K562 (cell line): ENCODE results near the gene CBL. TPM values are rescaled to one million over a fixed set of nuclear protein-coding genes. Genes with fewer than 3 reads are reported as not detected.

Experiments used
- CEBPZ ChIP-seq: fragments of 150-350 bp; IDR thresholded peaks from 2 replicates; pipeline ENCODE4 v1.6.1; 2014; ENCODE audit warnings: low read depth, mild to moderate bottlenecking, low read length, borderline replicate concordance
- DNMT1 ChIP-seq: fragments of 450-650 bp; IDR thresholded peaks from 2 replicates; pipeline ENCODE4 v1.6.1; 2016; ENCODE audit warnings: antibody characterized with exemption, mild to moderate bottlenecking
- EP400 ChIP-seq: fragments of 450-650 bp; IDR thresholded peaks from 2 replicates; pipeline ENCODE4 v1.6.1; 2017; ENCODE audit warnings: antibody characterized with exemption, mild to moderate bottlenecking, moderate library complexity
- FOXJ3 ChIP-seq: sonication (generic); formaldehyde crosslinking; IDR thresholded peaks from 2 replicates; pipeline ENCODE4 v1.4.0; 2020; ENCODE audit warnings: mild to moderate bottlenecking, missing genetic modification reagents
- HCFC1 ChIP-seq: IDR thresholded peaks from 2 replicates; pipeline ENCODE4 v1.6.1; 2012; ENCODE audit warnings: low read depth, low read length, improper control_type of control experiment
- HDAC1 ChIP-seq, 2 experiments: fragments of 450-650 bp; IDR thresholded peaks; 2 replicates each; pipeline ENCODE4 v1.6.1; 2016 to 2017; ENCODE audit warnings: inconsistent platforms in 1 of 2, mild to moderate bottlenecking in 1 of 2, moderate library complexity in 1 of 2
- HINFP ChIP-seq: fragments of 450-650 bp; conservative IDR thresholded peaks from 2 replicates; pipeline ENCODE4 v1.6.1; 2016; ENCODE audit warnings: missing genetic modification characterization, low read depth, mild to moderate bottlenecking, control low read depth, missing compliant biosample characterization
- HSF4 ChIP-seq: fragments of 250-450 bp; sonication (Bioruptor Pico); IDR thresholded peaks from 2 replicates; pipeline ENCODE4 v2.1.2; 2022; ENCODE audit warnings: mild to moderate bottlenecking, moderate library complexity, borderline replicate concordance
- MEIS2 ChIP-seq: fragments of 450-650 bp; IDR thresholded peaks from 2 replicates; pipeline ENCODE4 v1.6.1; 2014; ENCODE audit warnings: mild to moderate bottlenecking; ENCODE audit not compliant: partially characterized antibody
- MYC ChIP-seq, 2 experiments: fragments of 250-450 bp in 1 of 2; sonication (Bioruptor Pico) in 1 of 2; IDR thresholded peaks; 2 replicates each; pipeline versions ENCODE4 v1.5.1 to v1.6.1; 2012 to 2021; ENCODE audit warnings: low read depth in 2 of 2, borderline replicate concordance in 1 of 2, improper control_type of control experiment in 1 of 2, low read length in 1 of 2, mild to moderate bottlenecking in 1 of 2, moderate library complexity in 1 of 2
- NR0B1 ChIP-seq: fragments of 450-650 bp; IDR thresholded peaks from one replicate; pipeline ENCODE4 v1.6.1; 2018; ENCODE audit warnings: mild to moderate bottlenecking, moderate library complexity; ENCODE audit not compliant: partially characterized antibody
- PRMT5 ChIP-seq: sonication (generic); formaldehyde crosslinking; IDR thresholded peaks from 2 replicates; pipeline ENCODE4 v1.5.0; 2020; ENCODE audit warnings: missing genetic modification reagents
- SREBF2 ChIP-seq: sonication (generic); formaldehyde crosslinking; IDR thresholded peaks from 2 replicates; pipeline ENCODE4 v1.4.0; 2020; ENCODE audit warnings: mild to moderate bottlenecking, missing genetic modification reagents
- TAF9B ChIP-seq: fragments of 450-650 bp; IDR thresholded peaks from 2 replicates; pipeline ENCODE4 v1.6.1; 2018; ENCODE audit warnings: mild to moderate bottlenecking; ENCODE audit not compliant: partially characterized antibody
- TCFL5 ChIP-seq: fragments of 250-450 bp; sonication (Bioruptor Pico); conservative IDR thresholded peaks from 2 replicates; pipeline ENCODE4 v1.6.1; 2021; ENCODE audit warnings: mild to moderate bottlenecking, moderate library complexity, matching md5 sums
- THAP7 ChIP-seq: fragments of 250-450 bp; sonication (Bioruptor Pico); IDR thresholded peaks from 2 replicates; pipeline ENCODE4 v1.5.0; 2021
- THRAP3 ChIP-seq: fragments of 450-650 bp; IDR thresholded peaks from 2 replicates; pipeline ENCODE4 v1.6.1; 2016; ENCODE audit warnings: mild to moderate bottlenecking, inconsistent platforms, borderline replicate concordance
- ZBTB17 ChIP-seq: fragments of 450-650 bp; formaldehyde crosslinking; IDR thresholded peaks from 2 replicates; pipeline ENCODE4 v1.4.0; 2020; ENCODE audit warnings: mild to moderate bottlenecking
- ZEB2 ChIP-seq: fragments of 450-650 bp; IDR thresholded peaks from 2 replicates; pipeline ENCODE4 v1.6.1; 2016
- ZNF165 ChIP-seq: fragments of 250-450 bp; sonication (Bioruptor Pico); IDR thresholded peaks from 2 replicates; pipeline ENCODE4 v1.4.0; 2020; ENCODE audit warnings: borderline replicate concordance
- ZNF324 ChIP-seq: fragments of 250-450 bp; sonication (Bioruptor Pico); IDR thresholded peaks from 2 replicates; pipeline ENCODE4 v1.4.0; 2020; ENCODE audit warnings: mild to moderate bottlenecking
- ZNF445 ChIP-seq: fragments of 250-450 bp; sonication (Bioruptor Pico); IDR thresholded peaks from 2 replicates; pipeline ENCODE4 v1.4.0; 2020; ENCODE audit warnings: low read depth, mild to moderate bottlenecking, moderate library complexity
- polyA plus RNA-seq, 8 experiments: library from polyadenylated mRNA; depleted of rRNA in 4 of 8; stranded (reverse) in 5 of 8; unstranded in 3 of 8; fragments of >200 nt; fragmentation: Nextera tagmentation in 2 of 8; fragmentation: Illumina TruSeq in 1 of 8; extraction: Ambion mirVana in 2 of 8; extraction: Trizol in 1 of 8; gene quantifications; 2 replicates each; pipeline versions ENCODE4 v1.2.1 to v1.2.3, GENCODE V29; 2011 to 2014; ENCODE audit warnings: inconsistent platforms in 1 of 8, missing spikeins in 1 of 8
- total RNA-seq, 7 experiments: library from RNA; depleted of rRNA in 6 of 7; stranded (reverse); fragments of >200 nt in 6 of 7; fragmentation: Illumina TruSeq in 2 of 7; extraction: Trizol in 2 of 7; gene quantifications; 2 replicates each; pipeline versions ENCODE4 v1.2.1 to v1.2.3, GENCODE V29; 2011 to 2021; ENCODE audit warnings: low replicate concordance in 1 of 7

CBL gene
- total and polyA plus RNA-seq, 9 of the 15 experiments (the other 6 are each of a cell fraction or from before 2014, with no cell fraction given) = 3.2 to 24.9 (median 9.9) TPM

- TF ChIP-seq SREBF2 (CRISPR knock-in tag) (no peak), EP400 (peak; percentile 26; the same call in 1 of the 2 replicates), THRAP3 (no peak), ZEB2 (no peak), HINFP (tag) (no peak), TAF9B (no peak), ZBTB17 (CRISPR knock-in tag) (no peak), CEBPZ (no peak), HCFC1 (no peak), DNMT1 (no peak), ZNF445 (no peak), ZNF324 (CRISPR knock-in tag) (no peak), PRMT5 (CRISPR knock-in tag) (no peak), MEIS2 (no peak), ZNF165 (no peak), FOXJ3 (no peak), NR0B1 (no peak), HDAC1 (IDR thresholded peaks at IDR 0.05) (no peak; a peak in 1 of 4 replicates), THAP7 (no peak), MYC (IDR thresholded peaks at IDR 0.05; ENCODE audit: low read depth, low read length) (no peak), MYC (CRISPR knock-in tag; IDR thresholded peaks at IDR 0.05; ENCODE audit: borderline replicate concordance, low read depth) (no peak), TCFL5 (CRISPR knock-in tag) (no peak), HSF4 (CRISPR knock-in tag) (no peak)
These were observed 624 bp downstream of the CBL start (continued) for GRCh38 chr11:119206511-119207414.
